H1 (cell line): Measurements from ENCODE around the gene GABRB2. TPM values are rescaled to one million over a fixed set of nuclear protein-coding genes. Genes with fewer than 3 reads are reported as not detected.

Source experiments
- CTCF ChIA-PET: fragments of 300-600 bp; sonication (Branson Sonifier 250); formaldehyde crosslinking; loops from one replicate; lab custom pipeline; 2021; ENCODE audit not compliant: partially characterized antibody; lab: Charles Lee
- POLR2A ChIA-PET: fragments of 300-600 bp; sonication (Branson Sonifier 250); formaldehyde crosslinking; loops from one replicate; lab custom pipeline; 2021; ENCODE audit warnings: inconsistent platforms; ENCODE audit not compliant: partially characterized antibody; lab: Charles Lee
- DNase-seq, 2 experiments: peaks; one replicate each; pipeline versions ENCODE4 v3.0.0 to v3.0.0-alpha.2; 2010 to 2022; ENCODE audit warnings: low spot score in 2 of 2, low read depth in 1 of 2, mixed read lengths in 1 of 2
- FAIRE-seq: peaks from 2 replicates; lab custom pipeline; 2011; peaks lifted over from hg19 to GRCh38; lab: Jason Lieb, UNC
- H2AFZ ChIP-seq: 2 replicates; pipeline ENCODE4 v1.8.1; 2012; ENCODE audit warnings: low read length, inconsistent platforms
- H2AK5ac ChIP-seq: 2 replicates; pipeline ENCODE4 v1.6.1; 2013; ENCODE audit warnings: low read depth, low read length
- H2BK120ac ChIP-seq: replicated peaks from 2 replicates; pipeline ENCODE3; 2013; ENCODE audit warnings: low read depth, low read length, inconsistent platforms
- H2BK12ac ChIP-seq: 2 replicates; pipeline ENCODE4 v1.6.1; 2013; ENCODE audit warnings: low read depth, low read length
- H2BK15ac ChIP-seq: 2 replicates; pipeline ENCODE4 v1.6.1; 2013; ENCODE audit warnings: low read length
- H2BK20ac ChIP-seq: 2 replicates; pipeline ENCODE4 v1.6.1; 2013; ENCODE audit warnings: low read length
- H2BK5ac ChIP-seq: 2 replicates; pipeline ENCODE4 v1.6.1; 2013; ENCODE audit warnings: low read depth, low read length
- H3K14ac ChIP-seq: 2 replicates; pipeline ENCODE4 v1.6.1; 2013; ENCODE audit warnings: inconsistent platforms; ENCODE audit not compliant: insufficient read length
- H3K18ac ChIP-seq: 2 replicates; pipeline ENCODE4 v1.6.1; 2013; ENCODE audit warnings: low read length; ENCODE audit errors: extremely low read depth
- H3K23ac ChIP-seq: 2 replicates; pipeline ENCODE4 v1.6.1; 2013; ENCODE audit warnings: inconsistent platforms; ENCODE audit not compliant: insufficient read length
- H3K23me2 ChIP-seq: 2 replicates; pipeline ENCODE4 v1.6.1; 2013; ENCODE audit warnings: low read depth, low read length
- H3K27ac ChIP-seq: 2 replicates; pipeline ENCODE4 v1.6.1; 2011; ENCODE audit warnings: low read depth, low read length, inconsistent platforms
- H3K27me3 ChIP-seq, 4 experiments: replicated peaks in 1 of 4; 1 replicate in 1 of 4; 2 replicates in 3 of 4; pipeline versions ENCODE4 v1.6.1 to v1.8.1; 2011 to 2013; ENCODE audit warnings: low read length in 3 of 4, mild to moderate bottlenecking in 3 of 4, inconsistent platforms in 2 of 4, mixed read lengths in 2 of 4, moderate library complexity in 1 of 4; ENCODE audit not compliant: control insufficient read depth in 3 of 4, insufficient read depth in 3 of 4; ENCODE audit errors: extremely low read depth in 1 of 4
- H3K36me3 ChIP-seq, 4 experiments: 2 replicates each; pipeline versions ENCODE4 v1.6.1 to v1.8.1; 2011 to 2013; ENCODE audit warnings: mild to moderate bottlenecking in 4 of 4, low read length in 3 of 4, moderate library complexity in 2 of 4, control low read depth in 1 of 4, inconsistent platforms in 1 of 4; ENCODE audit not compliant: insufficient read depth in 4 of 4, control insufficient read depth in 2 of 4
- H3K4ac ChIP-seq: replicated peaks from 2 replicates; pipeline ENCODE3; 2013; ENCODE audit warnings: low read length, low read depth, mixed read lengths, inconsistent platforms; ENCODE audit not compliant: insufficient read length
- H3K4me1 ChIP-seq, 4 experiments: replicated peaks in 1 of 4; 1 replicate in 1 of 4; 2 replicates in 3 of 4; pipeline versions ENCODE4 v1.6.1 to v1.8.1; 2011 to 2013; ENCODE audit warnings: low read length in 3 of 4, inconsistent platforms in 2 of 4, mixed read lengths in 1 of 4; ENCODE audit not compliant: insufficient read depth in 4 of 4, control insufficient read depth in 3 of 4
- H3K4me2 ChIP-seq, 2 experiments: 2 replicates each; pipeline versions ENCODE4 v1.6.1 to v1.8.1; 2011 to 2013; ENCODE audit warnings: low read depth in 2 of 2, low read length in 2 of 2, control low read depth in 1 of 2, inconsistent platforms in 1 of 2, mild to moderate bottlenecking in 1 of 2; ENCODE audit not compliant: insufficient read depth in 1 of 2
- H3K4me3 ChIP-seq, 4 experiments: fragments of 200-600, 300-600 bp in 1 of 4; sonication (generic), shearing (Covaris generic), sonication (Bioruptor Twin) in 1 of 4; 2 replicates each; pipeline versions ENCODE4 v1.5.1 to v1.8.1; 2011 to 2016; ENCODE audit warnings: low read length in 4 of 4, low read depth in 3 of 4, control low read depth in 2 of 4, inconsistent platforms in 2 of 4, mild to moderate bottlenecking in 2 of 4, mixed read lengths in 1 of 4, moderate library complexity in 1 of 4; ENCODE audit not compliant: insufficient read depth in 2 of 4; ENCODE audit errors: extremely low read depth in 1 of 4
- H3K56ac ChIP-seq: replicated peaks from 2 replicates; pipeline ENCODE3; 2013; ENCODE audit warnings: low read depth, mild to moderate bottlenecking, mixed read lengths, low read length, inconsistent platforms; ENCODE audit not compliant: insufficient read length
- H3K79me1 ChIP-seq: 2 replicates; pipeline ENCODE4 v1.6.1; 2013; ENCODE audit warnings: low read depth, low read length, control low read depth
- H3K79me2 ChIP-seq, 2 experiments: 2 replicates each; pipeline versions ENCODE4 v1.6.1 to v1.8.1; 2012 to 2013; ENCODE audit warnings: low read length in 2 of 2, mild to moderate bottlenecking in 2 of 2, inconsistent platforms in 1 of 2; ENCODE audit not compliant: insufficient read depth in 2 of 2, control insufficient read depth in 1 of 2
- H3K9ac ChIP-seq, 4 experiments: replicated peaks in 1 of 4; 1 replicate in 1 of 4; 2 replicates in 3 of 4; pipeline versions ENCODE4 v1.6.1 to v1.8.1; 2011 to 2013; ENCODE audit warnings: low read depth in 3 of 4, low read length in 3 of 4, control low read depth in 2 of 4, mild to moderate bottlenecking in 2 of 4, moderate library complexity in 2 of 4, inconsistent platforms in 1 of 4; ENCODE audit errors: extremely low read depth in 1 of 4
- H3K9me3 ChIP-seq, 2 experiments: 2 replicates each; pipeline versions ENCODE4 v1.6.1 to v1.8.1; 2012 to 2013; ENCODE audit warnings: mild to moderate bottlenecking in 2 of 2, moderate library complexity in 2 of 2, control low read depth in 1 of 2, inconsistent platforms in 1 of 2, low read depth in 1 of 2, low read length in 1 of 2, mixed read lengths in 1 of 2; ENCODE audit not compliant: insufficient read depth in 2 of 2
- H4K20me1 ChIP-seq, 2 experiments: replicated peaks in 1 of 2; 2 replicates each; pipeline versions ENCODE3 to v1.8.1; 2011 to 2013; ENCODE audit warnings: inconsistent platforms in 2 of 2, low read length in 2 of 2, mild to moderate bottlenecking in 1 of 2; ENCODE audit not compliant: insufficient read depth in 2 of 2, control insufficient read depth in 1 of 2
- H4K5ac ChIP-seq: 2 replicates; pipeline ENCODE4 v1.6.1; 2013; ENCODE audit warnings: low read length, low read depth, mixed read lengths, inconsistent platforms; ENCODE audit not compliant: insufficient read length
- H4K8ac ChIP-seq: 2 replicates; pipeline ENCODE4 v1.8.0; 2013; ENCODE audit warnings: mild to moderate bottlenecking, moderate library complexity, low read length, inconsistent platforms; ENCODE audit not compliant: insufficient read depth; ENCODE audit errors: extremely low read depth
- H4K91ac ChIP-seq: replicated peaks from 2 replicates; pipeline ENCODE3; 2013; ENCODE audit warnings: low read length, mixed read lengths, inconsistent platforms; ENCODE audit not compliant: insufficient read length
- CEBPB ChIP-seq: IDR thresholded peaks from 2 replicates; pipeline ENCODE4 v1.6.1; 2012; ENCODE audit warnings: low read depth, low read length
- CHD1 ChIP-seq: IDR thresholded peaks from 2 replicates; pipeline ENCODE4 v1.6.1; 2012; ENCODE audit warnings: low read depth, low read length, improper control_type of control experiment
- CTBP2 ChIP-seq: IDR thresholded peaks from 2 replicates; pipeline ENCODE4 v1.7.0; 2011; ENCODE audit warnings: borderline replicate concordance, mild to moderate bottlenecking, moderate library complexity, mixed read lengths, low read length; ENCODE audit not compliant: insufficient read depth, insufficient read length
- RXRA ChIP-seq: IDR thresholded peaks from 2 replicates; pipeline ENCODE4 v1.6.1; 2011; ENCODE audit warnings: low read depth, mild to moderate bottlenecking, low read length, moderate library complexity; ENCODE audit not compliant: insufficient read depth
- SAP30 ChIP-seq: fragments of 300-600 bp; sonication (generic); IDR thresholded peaks from 2 replicates; pipeline ENCODE4 v1.7.1; 2012; ENCODE audit warnings: low read length, moderate library complexity, mild to moderate bottlenecking, inconsistent platforms; ENCODE audit not compliant: insufficient read depth, insufficient replicate concordance
- SIRT6 ChIP-seq: IDR thresholded peaks from one replicate; pipeline ENCODE4 v1.7.1; 2012; ENCODE audit warnings: low read length, inconsistent platforms
- SIX5 ChIP-seq: IDR thresholded peaks from 2 replicates; pipeline ENCODE4 v1.6.1; 2011; ENCODE audit warnings: mild to moderate bottlenecking, low read depth, low read length
- TAF1 ChIP-seq: IDR thresholded peaks from 2 replicates; pipeline ENCODE4 v1.6.1; 2011; ENCODE audit warnings: mild to moderate bottlenecking, low read depth, low read length
- WGBS, 2 experiments: shearing (Covaris generic) in 1 of 2; methylation state at CpG; one replicate each; pipeline versions ENCODE4 v1.1.6 to v1.1.7; 2013 to 2015; ENCODE audit warnings: low lambda C conversion rate in 2 of 2, mixed read lengths in 2 of 2, inconsistent platforms in 1 of 2, low coverage in 1 of 2, missing lambda C conversion rate in 1 of 2; ENCODE audit not compliant: insufficient replicate concordance in 2 of 2, insufficient coverage in 1 of 2, insufficient read length in 1 of 2; ENCODE audit errors: extremely low coverage in 1 of 2, missing lambda C conversion rate in 1 of 2; 5-methylcytosine and 5-hydroxymethylcytosine counted together
- polyA plus RNA-seq, 7 experiments: library from polyadenylated mRNA; depleted of rRNA in 3 of 7; stranded (reverse) in 5 of 7; unstranded in 2 of 7; fragments of >200 nt in 5 of 7; fragments of 200-250 nt in 2 of 7; gene quantifications; 1 replicate in 5 of 7; 2 replicates in 1 of 7; 4 replicates in 1 of 7; pipeline versions ENCODE4 v1.2.1 to v1.2.3, GENCODE V29; 2011 to 2013; ENCODE audit warnings: missing spikeins in 2 of 7, mixed read lengths in 2 of 7
- total RNA-seq: library from RNA; stranded (reverse); fragmentation: NEBNext Ultra II Directional; extraction: Animal tissue kit (Norgen Biotek cat#: 25700); gene quantifications from 2 replicates; pipeline ENCODE4 v1.2.1, GENCODE V29; 2021

The GABRB2 gene
- total and polyA plus RNA-seq, 2 of the 8 experiments (the other 6 are each of a cell fraction or from before 2014, with no cell fraction given), result 0.54 to 1.9 TPM

DNA sequence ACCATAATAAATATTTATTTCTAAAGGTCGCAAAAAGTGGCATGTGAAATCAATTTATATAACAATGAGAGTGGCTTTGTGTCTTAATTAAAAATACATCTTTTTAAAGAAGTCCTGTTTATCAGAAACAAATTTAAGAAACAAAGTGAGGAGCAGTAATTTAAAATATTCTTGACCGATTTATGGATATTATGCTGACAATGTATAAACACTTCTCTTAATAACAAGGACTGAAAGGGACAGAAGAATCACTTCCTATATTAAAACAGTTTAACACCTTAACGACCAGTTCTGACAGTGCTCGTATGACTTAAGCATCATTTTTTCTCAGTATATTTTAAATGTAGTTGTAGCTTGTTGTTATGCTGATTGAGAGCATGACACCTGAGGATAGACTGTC is 149.1 kb downstream of the GABRB2 start:
- WGBS, 2 experiments, result 92% methylated on average over 4 of the region's 4 CpGs; no CpG with 5 or more reads in 1 of the 2 experiments
- Histone ChIP-seq H4K91ac (no peak overlapping the region), H2BK15ac (no peak overlapping the region), H3K4me2 (no peak overlapping the region), H3K36me3 (no peaks in the 10 kb centered on the region), H2AFZ (no peak overlapping the region), H2AK5ac (no peak overlapping the region), H3K4me1 (no peaks in the 10 kb centered on the region), H3K23ac (no peak overlapping the region), H3K9me3 (no peaks in the 10 kb centered on the region), H4K8ac (no peak overlapping the region), H2BK5ac (no peak overlapping the region), H3K27ac (no peak overlapping the region), H2BK120ac (no peak overlapping the region)
- no peak for FAIRE-seq
- no peak for DNase-seq
- POLR2A ChIA-PET, result no interaction called here
- no peak for TF ChIP-seq TAF1
- no peak for TF ChIP-seq SIRT6
- no peak for TF ChIP-seq SAP30
- no peak for TF ChIP-seq RXRA
- TF ChIP-seq CTBP2, result no peak
- no peak for TF ChIP-seq CEBPB
- TF ChIP-seq SIX5, result no peak
- no peak for TF ChIP-seq CHD1
- TF ChIP-seq, all 59 proteins: peak for 0
- H3K4me3 ChIP-seq, result no peak overlapping the region
- H3K9ac ChIP-seq, result no peak overlapping the region
- H3K14ac ChIP-seq, result no peak overlapping the region
- no peak overlapping the region for H3K18ac ChIP-seq
- CTCF ChIA-PET, result no interaction called here
- H4K5ac ChIP-seq, result no peak overlapping the region
- no peak overlapping the region for H3K4ac ChIP-seq
- no peaks in the 10 kb centered on the region for H3K79me1 ChIP-seq
- H2BK12ac ChIP-seq, result no peak overlapping the region
- H3K27me3 ChIP-seq, result no peaks in the 10 kb centered on the region
- no peak overlapping the region for H3K56ac ChIP-seq
- H2BK20ac ChIP-seq, result no peak overlapping the region
- H3K79me2 ChIP-seq, result no peaks in the 10 kb centered on the region
- H4K20me1 ChIP-seq, result no peaks in the 10 kb centered on the region
- no peaks in the 10 kb centered on the region for H3K23me2 ChIP-seq
